B cell (primary cell): Measurements from ENCODE around the gene XAGE5. TPM values are rescaled to one million over a fixed set of nuclear protein-coding genes. Genes with fewer than 3 reads are reported as not detected.
"Not testable (repeated sequence)": the region's sequence is repeated elsewhere in the genome, so short reads cannot be mapped to it uniquely, and the experiment has no call there.

ENCODE experiments used
- ATAC-seq: fragments of 200-7000 bp; cut with Tn5 transposase; one replicate; pipeline ENCODE4 v1.10.0; 2021; ENCODE audit warnings: low read depth, mild to moderate bottlenecking, moderate number of reproducible peaks, moderate library complexity
- CTCF ChIA-PET: fragments of 350-600 bp; sonication (Branson Sonifier 250); formaldehyde crosslinking; loops from one replicate; lab custom pipeline; 2021; ENCODE audit warnings: antibody characterized with exemption, inconsistent platforms; lab: Charles Lee
- POLR2A ChIA-PET: fragments of 350-600 bp; sonication (Branson Sonifier 250); formaldehyde crosslinking; loops from one replicate; lab custom pipeline; 2021; ENCODE audit warnings: antibody characterized with exemption; lab: Charles Lee
- DNase-seq: peaks from one replicate; pipeline ENCODE4 v3.0.0; 2013
- H2AFZ ChIP-seq: 2 replicates; pipeline ENCODE4 v1.6.1; 2012; ENCODE audit warnings: mild to moderate bottlenecking, low read depth, low read length; ENCODE audit not compliant: insufficient read depth, poor library complexity, severe bottlenecking
- H3K27ac ChIP-seq, 2 donors: 1 replicate in 1 of 2; 2 replicates in 1 of 2; pipeline ENCODE4 v1.5.1; 2012 to 2013; ENCODE audit warnings: low read length in 2 of 2, mild to moderate bottlenecking in 2 of 2, moderate library complexity in 1 of 2
- H3K27me3 ChIP-seq, 4 experiments: fragments of 200-600 bp in 1 of 4; sonication (generic) in 1 of 4; replicated peaks in 1 of 4; 1 replicate in 2 of 4; 2 replicates in 2 of 4; pipeline versions ENCODE4 v1.6.1 to v1.7.0; 2013 to 2016; ENCODE audit warnings: low read length in 3 of 4, mild to moderate bottlenecking in 2 of 4, mixed read lengths in 1 of 4, moderate library complexity in 1 of 4; ENCODE audit not compliant: insufficient read depth in 4 of 4, control insufficient read depth in 3 of 4; ENCODE audit errors: control extremely low read depth in 1 of 4
- H3K36me3 ChIP-seq, 2 experiments: replicated peaks in 1 of 2; 1 replicate in 1 of 2; 2 replicates in 1 of 2; pipeline versions ENCODE4 v1.6.1 to v1.7.1; 2013; ENCODE audit warnings: low read length in 1 of 2; ENCODE audit not compliant: insufficient read depth in 2 of 2, control insufficient read depth in 1 of 2; ENCODE audit errors: control extremely low read depth in 1 of 2, extremely low read depth in 1 of 2
- H3K4me1 ChIP-seq, 2 donors: fragments of 200-600 bp in 1 of 2; sonication (generic) in 1 of 2; 1 replicate in 1 of 2; 2 replicates in 1 of 2; pipeline versions ENCODE4 v1.5.1 to v1.6.1; 2013 to 2017; ENCODE audit warnings: low read length in 2 of 2; ENCODE audit not compliant: control insufficient read depth in 2 of 2, insufficient read depth in 2 of 2
- H3K4me2 ChIP-seq: replicated peaks from 2 replicates; pipeline ENCODE3; 2012; ENCODE audit warnings: mild to moderate bottlenecking, low read depth, low read length; ENCODE audit not compliant: poor library complexity, severe bottlenecking
- H3K4me3 ChIP-seq, 5 experiments: fragments of 200-600 bp in 1 of 5; sonication (generic) in 1 of 5; 1 replicate in 3 of 5; 2 replicates in 2 of 5; pipeline versions ENCODE4 v1.5.1 to v1.7.0; 2011 to 2016; ENCODE audit warnings: low read length in 4 of 5, mild to moderate bottlenecking in 4 of 5, low read depth in 2 of 5, control low read depth in 1 of 5, moderate library complexity in 1 of 5; ENCODE audit not compliant: insufficient read depth in 1 of 5; ENCODE audit errors: control extremely low read depth in 1 of 5, extremely low read depth in 1 of 5
- H3K79me2 ChIP-seq: fragments of 200-600 bp; sonication (generic); one replicate; pipeline ENCODE4 v1.6.0; 2016; ENCODE audit warnings: low read length; ENCODE audit not compliant: control insufficient read depth, insufficient read depth
- H3K9ac ChIP-seq: fragments of 200-600 bp; sonication (generic); 2 replicates; pipeline ENCODE4 v1.6.1; 2017; ENCODE audit warnings: mild to moderate bottlenecking, low read length, moderate library complexity
- H3K9me3 ChIP-seq, 3 donors: one replicate each; pipeline versions ENCODE4 v1.6.1 to v1.7.1; 2013; ENCODE audit warnings: low read length in 2 of 3; ENCODE audit not compliant: control insufficient read depth in 2 of 3, insufficient read depth in 1 of 3; ENCODE audit errors: control extremely low read depth in 1 of 3
- H4K20me1 ChIP-seq: 2 replicates; pipeline ENCODE4 v1.6.0; 2012; ENCODE audit warnings: mild to moderate bottlenecking, low read length; ENCODE audit not compliant: insufficient read depth, control insufficient read depth, poor library complexity, severe bottlenecking
- H3K27ac Mint-ChIP-seq: one replicate; pipeline ENCODE4 v1.8.0; 2021; ENCODE audit warnings: mixed read lengths
- H3K27me3 Mint-ChIP-seq: one replicate; pipeline ENCODE4 v1.8.0; 2021; ENCODE audit warnings: mixed read lengths
- H3K4me1 Mint-ChIP-seq: one replicate; pipeline ENCODE4 v1.8.0; 2021; ENCODE audit warnings: mixed read lengths
- H3K4me3 Mint-ChIP-seq: one replicate; pipeline ENCODE4 v1.8.0; 2021; ENCODE audit warnings: mixed read lengths
- H3K9me3 Mint-ChIP-seq: one replicate; pipeline ENCODE4 v1.8.0; 2022; ENCODE audit warnings: mixed read lengths; ENCODE audit not compliant: insufficient read depth
- CTCF ChIP-seq: fragments of 200-600 bp; IDR thresholded peaks from one replicate; pipeline ENCODE4 v1.8.0; 2022; ENCODE audit warnings: antibody characterized with exemption, mild to moderate bottlenecking
- EZH2 ChIP-seq: IDR thresholded peaks from 2 replicates; pipeline ENCODE4 v1.6.1; 2012; ENCODE audit warnings: borderline replicate concordance, low read depth, mild to moderate bottlenecking, moderate library complexity, low read length; ENCODE audit not compliant: insufficient read depth, poor library complexity, severe bottlenecking
- WGBS: methylation state at CpG from one replicate; pipeline ENCODE4 v1.1.5; 2013; ENCODE audit warnings: missing lambda C conversion rate; ENCODE audit not compliant: insufficient coverage; 5-methylcytosine and 5-hydroxymethylcytosine counted together
- intact Hi-C: fragments of 100-400 bp; cut with micrococcal nuclease; formaldehyde crosslinking; loops from one replicate; pipeline ENCODE4 v1.10.0; 2022
- polyA plus RNA-seq: library from polyadenylated mRNA; depleted of rRNA; stranded (reverse); fragments of >200 nt; gene quantifications from 2 replicates; pipeline ENCODE4 v1.2.3, GENCODE V29; 2012
- total RNA-seq, 2 donors: library from RNA; stranded (reverse); fragments of 120-200 nt in 1 of 2; gene quantifications; 1 replicate in 1 of 2; 2 replicates in 1 of 2; pipeline versions ENCODE4 v1.2.3 to v1.2.4, GENCODE V29; 2013 to 2022

The XAGE5 gene
- total and polyA plus RNA-seq, 2 donors (not counting 1 experiment from before 2014, with no cell fraction given): not detected

DNA sequence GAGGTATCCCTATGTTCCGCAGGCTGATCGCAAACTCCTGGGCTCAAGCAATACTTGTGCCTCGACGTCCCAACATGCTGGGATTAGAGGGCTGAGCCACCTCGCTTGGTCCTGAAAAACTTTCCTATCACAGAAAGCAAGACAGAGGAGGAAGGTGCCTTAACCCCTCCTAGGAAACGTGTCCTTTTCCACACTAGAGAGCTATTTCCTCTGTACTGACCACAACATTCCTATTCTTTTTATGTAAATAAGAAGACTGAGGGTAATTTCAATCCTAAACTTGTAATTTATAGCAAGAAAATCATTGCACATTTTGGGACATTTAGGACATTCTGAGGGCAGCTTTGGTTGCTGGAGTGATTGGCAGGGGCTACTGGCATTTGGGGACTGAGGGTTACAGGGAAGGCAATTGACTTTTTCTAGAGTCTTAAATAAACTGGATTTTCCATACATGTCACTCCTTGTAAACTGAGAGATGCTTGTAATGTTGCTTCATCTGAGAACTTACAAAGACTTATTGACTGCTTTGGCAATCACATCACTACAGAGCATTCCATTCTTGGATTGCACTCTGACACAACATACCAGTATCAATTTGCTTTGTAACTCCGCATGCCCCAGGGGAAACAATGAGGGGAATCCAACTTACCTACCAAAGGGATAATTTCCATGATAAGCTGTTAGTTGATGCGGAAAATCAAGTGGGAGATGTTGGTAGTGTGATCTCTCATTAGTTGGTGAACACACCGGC lies 41.2 kb downstream of the XAGE5 start:
- H3K27ac ChIP-seq: no peak overlapping the region
- CTCF ChIA-PET: no interaction called here
- DNase-seq (no peak), ATAC-seq (no peak)
- intact Hi-C loops: no loop called here
- H3K4me1 ChIP-seq: peaks cover 4 to 11% of the 10 kb centered on the region in 2 donors
- H3K36me3 ChIP-seq: no peaks in the 10 kb centered on the region
- Mint-ChIP-seq H3K27me3 (peaks cover 9% of the 10 kb centered on the region), H3K9me3 (no peaks in the 10 kb centered on the region), H3K4me1 (peaks cover 11% of the 10 kb centered on the region), H3K27ac (no peak overlapping the region), H3K4me3 (no peak overlapping the region)
- POLR2A ChIA-PET: no interaction called here
- no peaks in the 10 kb centered on the region for H3K9me3 ChIP-seq
- H3K4me3 ChIP-seq: no peak overlapping the region
- no peaks in the 10 kb centered on the region for H3K79me2 ChIP-seq
- TF ChIP-seq CTCF: no peak
- TF ChIP-seq EZH2: no peak
- 88% methylated on average over 1 of the region's 9 CpGs for WGBS
- no peak overlapping the region for H3K4me2 ChIP-seq
- no peak overlapping the region for H3K9ac ChIP-seq
- no peaks in the 10 kb centered on the region for H3K27me3 ChIP-seq
- no peaks in the 10 kb centered on the region for H4K20me1 ChIP-seq
- H2AFZ ChIP-seq: no peak overlapping the region

- H3K9me3 ChIP-seq, H3K27ac ChIP-seq, POLR2A ChIA-PET, intact Hi-C loops, H4K20me1 ChIP-seq, DNase-seq, H3K9ac ChIP-seq, H2AFZ ChIP-seq, H3K4me3 ChIP-seq, CTCF ChIA-PET, H3K9me3 Mint-ChIP-seq, ATAC-seq, H3K27me3 ChIP-seq, H3K4me2 ChIP-seq, H3K4me3 Mint-ChIP-seq, H3K27ac Mint-ChIP-seq, H3K79me2 ChIP-seq, H3K36me3 ChIP-seq: not testable (repeated sequence)
- Mint-ChIP-seq H3K4me1 (peaks cover 11% of the 10 kb centered on the region), H3K27me3 (peaks cover 21% of the 10 kb centered on the region)
- WGBS: no CpG with 5 or more reads among the region's 4 CpGs
- peaks cover 4 to 11% of the 10 kb centered on the region in 2 donors for H3K4me1 ChIP-seq
Measured at GRCh38 chrX:52856991-52857525, 46.0 kb downstream of the XAGE5 start.
